H9 (cell line): ENCODE data around the gene PPM1H. TPM values are rescaled to one million over a fixed set of nuclear protein-coding genes. Genes with fewer than 3 reads are reported as not detected.

ENCODE experiments used
- DNase-seq: peaks from one replicate; pipeline ENCODE4 v3.0.0-alpha.2; 2017
- H2AFZ ChIP-seq: one replicate; pipeline ENCODE4 v1.6.1; 2013; ENCODE audit warnings: mild to moderate bottlenecking, low read length, control low read depth, moderate library complexity
- H2AK5ac ChIP-seq: 2 replicates; pipeline ENCODE4 v1.6.1; 2013; ENCODE audit warnings: low read length, control low read depth, mixed read lengths; ENCODE audit not compliant: insufficient read length
- H2BK120ac ChIP-seq: one replicate; pipeline ENCODE4 v1.6.1; 2013; ENCODE audit warnings: low read depth, mild to moderate bottlenecking, low read length, control low read depth, inconsistent platforms; ENCODE audit not compliant: poor library complexity, severe bottlenecking
- H2BK12ac ChIP-seq: 2 replicates; pipeline ENCODE4 v1.6.1; 2013; ENCODE audit warnings: low read length, control low read depth, mixed read lengths, low read depth; ENCODE audit not compliant: insufficient read length
- H2BK15ac ChIP-seq: 2 replicates; pipeline ENCODE4 v1.6.1; 2013; ENCODE audit warnings: low read depth, low read length, control low read depth
- H2BK20ac ChIP-seq: one replicate; pipeline ENCODE4 v1.6.1; 2013; ENCODE audit warnings: low read depth, mild to moderate bottlenecking, low read length, control low read depth, inconsistent platforms; ENCODE audit not compliant: poor library complexity, severe bottlenecking
- H2BK5ac ChIP-seq: 2 replicates; pipeline ENCODE4 v1.6.1; 2013; ENCODE audit warnings: low read length, control low read depth, mixed read lengths; ENCODE audit not compliant: insufficient read length
- H3K14ac ChIP-seq: 2 replicates; pipeline ENCODE4 v1.6.1; 2013; ENCODE audit warnings: low read length, control low read depth; ENCODE audit not compliant: insufficient read depth
- H3K18ac ChIP-seq: 2 replicates; pipeline ENCODE4 v1.6.1; 2013; ENCODE audit warnings: low read depth, mild to moderate bottlenecking, mixed read lengths, low read length, control low read depth; ENCODE audit not compliant: insufficient read length
- H3K23ac ChIP-seq: 2 replicates; pipeline ENCODE4 v1.6.1; 2013; ENCODE audit warnings: low read length, control low read depth, mixed read lengths, low read depth; ENCODE audit not compliant: insufficient read length
- H3K23me2 ChIP-seq: 2 replicates; pipeline ENCODE4 v1.6.1; 2013; ENCODE audit warnings: low read depth, mild to moderate bottlenecking, mixed read lengths, low read length, control low read depth; ENCODE audit not compliant: insufficient read length, poor library complexity, severe bottlenecking
- H3K27ac ChIP-seq: 2 replicates; pipeline ENCODE4 v1.5.1; 2013; ENCODE audit warnings: low read length, control low read depth, mixed read lengths, low read depth; ENCODE audit not compliant: insufficient read length
- H3K27me3 ChIP-seq: 2 replicates; pipeline ENCODE4 v1.6.1; 2013; ENCODE audit warnings: low read length, control low read depth, inconsistent platforms; ENCODE audit not compliant: insufficient read depth
- H3K4ac ChIP-seq: 2 replicates; pipeline ENCODE4 v1.6.1; 2013; ENCODE audit warnings: low read depth, mild to moderate bottlenecking, control low read depth, inconsistent platforms, low read length, moderate library complexity
- H3K4me1 ChIP-seq: 2 replicates; pipeline ENCODE4 v1.6.1; 2013; ENCODE audit warnings: low read length, control low read depth, inconsistent platforms; ENCODE audit not compliant: insufficient read depth
- H3K4me2 ChIP-seq: 2 replicates; pipeline ENCODE4 v1.6.1; 2013; ENCODE audit warnings: low read length, control low read depth, mixed read lengths; ENCODE audit not compliant: insufficient read length, insufficient read depth
- H3K56ac ChIP-seq: 2 replicates; pipeline ENCODE4 v1.6.1; 2013; ENCODE audit warnings: low read depth, mild to moderate bottlenecking, mixed read lengths, low read length, control low read depth; ENCODE audit not compliant: insufficient read length
- H3K79me1 ChIP-seq: 2 replicates; pipeline ENCODE4 v1.6.1; 2013; ENCODE audit warnings: low read depth, mild to moderate bottlenecking, moderate library complexity, low read length, control low read depth, inconsistent platforms; ENCODE audit not compliant: insufficient read depth, poor library complexity, severe bottlenecking
- H3K79me2 ChIP-seq: 2 replicates; pipeline ENCODE4 v1.6.1; 2013; ENCODE audit warnings: low read length, control low read depth, inconsistent platforms; ENCODE audit not compliant: insufficient read depth
- H3K9ac ChIP-seq: 2 replicates; pipeline ENCODE4 v1.6.1; 2013; ENCODE audit warnings: low read length, control low read depth, mixed read lengths; ENCODE audit not compliant: insufficient read length; ENCODE audit errors: extremely low read depth
- H3K9me3 ChIP-seq: one replicate; pipeline ENCODE4 v1.6.1; 2013; ENCODE audit warnings: low read depth, low read length, inconsistent platforms; ENCODE audit not compliant: control insufficient read depth
- H3T11ph ChIP-seq: one replicate; pipeline ENCODE4 v1.6.1; 2013; ENCODE audit warnings: mild to moderate bottlenecking, low read length, control low read depth, inconsistent platforms
- H4K20me1 ChIP-seq: one replicate; pipeline ENCODE4 v1.6.1; 2013; ENCODE audit not compliant: control insufficient read depth, insufficient read length, insufficient read depth
- H4K5ac ChIP-seq: 2 replicates; pipeline ENCODE4 v1.6.1; 2013; ENCODE audit warnings: low read depth, mild to moderate bottlenecking, mixed read lengths, low read length, control low read depth; ENCODE audit not compliant: insufficient read length
- H4K8ac ChIP-seq: replicated peaks from 2 replicates; pipeline ENCODE4 v1.6.1; 2013; ENCODE audit warnings: low read length, control low read depth, mixed read lengths, low read depth; ENCODE audit not compliant: insufficient read length
- H4K91ac ChIP-seq: 2 replicates; pipeline ENCODE4 v1.6.1; 2013; ENCODE audit warnings: low read depth, mild to moderate bottlenecking, moderate library complexity, mixed read lengths, low read length, control low read depth; ENCODE audit not compliant: insufficient read length
- H3K27ac Mint-ChIP-seq, 3 experiments: 2 replicates in 2 of 3; 3 replicates in 1 of 3; pipeline ENCODE4 v1.8.0; 2020 to 2021; ENCODE audit warnings: mixed read lengths in 3 of 3, mild to moderate bottlenecking in 1 of 3, moderate library complexity in 1 of 3
- H3K27me3 Mint-ChIP-seq: 2 replicates; pipeline ENCODE4 v1.8.0; 2021; ENCODE audit warnings: low read depth, mild to moderate bottlenecking, moderate library complexity, mixed read lengths
- H3K36me3 Mint-ChIP-seq, 3 experiments: 2 replicates in 2 of 3; 3 replicates in 1 of 3; pipeline ENCODE4 v1.8.0; 2020 to 2021; ENCODE audit warnings: low read depth in 3 of 3, mixed read lengths in 3 of 3; ENCODE audit not compliant: insufficient read depth in 1 of 3
- H3K4me1 Mint-ChIP-seq, 2 experiments: 2 replicates each; pipeline ENCODE4 v1.8.0; 2020; ENCODE audit warnings: mixed read lengths in 2 of 2
- H3K4me3 Mint-ChIP-seq, 2 experiments: 2 replicates in 1 of 2; 3 replicates in 1 of 2; pipeline ENCODE4 v1.8.0; 2020 to 2021; ENCODE audit warnings: mild to moderate bottlenecking in 2 of 2, mixed read lengths in 2 of 2, moderate library complexity in 1 of 2
- H3K9me3 Mint-ChIP-seq, 2 experiments: 2 replicates in 1 of 2; 3 replicates in 1 of 2; pipeline ENCODE4 v1.8.0; 2020; ENCODE audit warnings: mild to moderate bottlenecking in 2 of 2, mixed read lengths in 2 of 2, moderate library complexity in 1 of 2
- WGBS: extraction: QIAGEN DNeasy Blood & Tissue Kit; methylation state at CpG from one replicate; pipeline ENCODE4 v1.1.7; 2013; ENCODE audit warnings: missing lambda C conversion rate, low lambda C conversion rate, mixed read lengths; ENCODE audit not compliant: insufficient read length; ENCODE audit errors: extremely low coverage; 5-methylcytosine and 5-hydroxymethylcytosine counted together
- total RNA-seq: library from RNA; stranded (reverse); gene quantifications from 2 replicates; pipeline ENCODE4 v1.2.1, GENCODE V29; 2021
- TF ChIP-seq, protein P1 (sequence below): fragments of 200-600 bp; sonication (generic); conservative IDR thresholded peaks from 3 replicates; pipeline ENCODE4 v1.8.0; 2021; ENCODE audit warnings: antibody characterized with exemption, mild to moderate bottlenecking

PPM1H gene
- total RNA-seq, 1 experiment from 2014 or later = 22.1 TPM

DNA sequence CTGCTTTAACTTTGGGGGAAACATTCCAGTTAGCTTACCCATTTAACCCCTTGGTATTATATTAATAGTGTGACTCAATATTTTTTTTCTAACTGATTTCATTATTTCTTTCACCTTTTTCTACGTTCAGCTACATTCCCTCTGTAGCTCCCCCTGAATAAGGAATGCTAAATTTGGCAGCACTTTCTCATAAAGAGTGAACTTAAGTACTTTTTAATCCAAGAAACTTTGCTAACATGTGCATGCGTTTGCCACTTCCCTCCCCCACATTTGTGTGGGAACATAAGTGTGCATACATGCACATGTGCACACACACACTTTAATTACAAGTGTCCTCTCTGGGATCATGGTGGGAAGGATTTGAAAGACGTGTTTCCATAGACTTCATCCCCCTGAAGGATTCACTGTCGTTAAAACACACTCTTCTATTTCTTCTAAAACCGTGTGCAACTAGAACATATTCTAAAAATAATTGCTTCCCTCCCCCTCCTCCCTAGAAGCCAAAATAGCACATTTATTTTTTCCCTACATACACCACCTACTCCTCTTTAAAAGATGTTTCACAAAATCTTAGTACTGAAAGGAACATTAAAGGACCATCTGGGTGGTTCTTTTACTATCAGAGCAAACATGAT lies 142.6 kb downstream of the PPM1H start:
- Histone ChIP-seq H2BK12ac (no peak overlapping the region), H3K79me1 (no peaks in the 10 kb centered on the region), H4K5ac (no peak overlapping the region), H3K4me1 (no peaks in the 10 kb centered on the region), H3K9me3 (no peaks in the 10 kb centered on the region), H3K56ac (no peak overlapping the region), H2AFZ (no peak overlapping the region), H3K4ac (no peak overlapping the region), H4K91ac (no peak overlapping the region), H2AK5ac (no peak overlapping the region), H3K27ac (no peak overlapping the region), H3K9ac (no peak overlapping the region), H3K14ac (no peak overlapping the region), H2BK5ac (no peak overlapping the region), H2BK20ac (no peak overlapping the region), H2BK15ac (no peak overlapping the region), H3K23ac (no peak overlapping the region), H3K4me2 (no peak overlapping the region), H2BK120ac (no peak overlapping the region), H3K18ac (no peak overlapping the region), H4K8ac (no peak overlapping the region), H3K79me2 (no peaks in the 10 kb centered on the region), H4K20me1 (no peaks in the 10 kb centered on the region), H3K27me3 (no peaks in the 10 kb centered on the region), H3T11ph (no peak overlapping the region), H3K23me2 (no peaks in the 10 kb centered on the region)
- TF ChIP-seq, protein P1, sequence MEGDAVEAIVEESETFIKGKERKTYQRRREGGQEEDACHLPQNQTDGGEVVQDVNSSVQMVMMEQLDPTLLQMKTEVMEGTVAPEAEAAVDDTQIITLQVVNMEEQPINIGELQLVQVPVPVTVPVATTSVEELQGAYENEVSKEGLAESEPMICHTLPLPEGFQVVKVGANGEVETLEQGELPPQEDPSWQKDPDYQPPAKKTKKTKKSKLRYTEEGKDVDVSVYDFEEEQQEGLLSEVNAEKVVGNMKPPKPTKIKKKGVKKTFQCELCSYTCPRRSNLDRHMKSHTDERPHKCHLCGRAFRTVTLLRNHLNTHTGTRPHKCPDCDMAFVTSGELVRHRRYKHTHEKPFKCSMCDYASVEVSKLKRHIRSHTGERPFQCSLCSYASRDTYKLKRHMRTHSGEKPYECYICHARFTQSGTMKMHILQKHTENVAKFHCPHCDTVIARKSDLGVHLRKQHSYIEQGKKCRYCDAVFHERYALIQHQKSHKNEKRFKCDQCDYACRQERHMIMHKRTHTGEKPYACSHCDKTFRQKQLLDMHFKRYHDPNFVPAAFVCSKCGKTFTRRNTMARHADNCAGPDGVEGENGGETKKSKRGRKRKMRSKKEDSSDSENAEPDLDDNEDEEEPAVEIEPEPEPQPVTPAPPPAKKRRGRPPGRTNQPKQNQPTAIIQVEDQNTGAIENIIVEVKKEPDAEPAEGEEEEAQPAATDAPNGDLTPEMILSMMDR = no peak
- no peaks in the 10 kb centered on the region for H3K27me3 Mint-ChIP-seq
- no peaks in the 10 kb centered on the region for H3K9me3 Mint-ChIP-seq
- no CpG with 5 or more reads among the region's 5 CpGs for WGBS
- H3K4me1 Mint-ChIP-seq = peaks cover 21 to 22% of the 10 kb centered on the region in 2 experiments
- peaks cover 0 to 10% (median 1%) of the 10 kb centered on the region in 3 experiments; a peak in 4 of 7 replicates for H3K36me3 Mint-ChIP-seq
- H3K27ac Mint-ChIP-seq = no peak overlapping the region; a peak in 1 of 7 replicates
- H3K4me3 Mint-ChIP-seq = no peak overlapping the region
- no peak for DNase-seq
